PC-9 (cell line): ENCODE data around the gene KDELR1. TPM values are rescaled to one million over a fixed set of nuclear protein-coding genes. Genes with fewer than 3 reads are reported as not detected.
"Not testable (repeated sequence)": the region's sequence is repeated elsewhere in the genome, so short reads cannot be mapped to it uniquely, and the experiment has no call there.

ENCODE experiments used
- BruUV-seq: library from RNA; stranded (reverse); fragments of 400-500 nt; replicated peaks from 2 replicates; lab custom pipeline; 2021; lab: Mats Ljungman, UMichigan
- CTCF ChIA-PET: fragments of 300-600 bp; sonication (Branson Sonifier 250); formaldehyde crosslinking; loops from one replicate; lab custom pipeline; 2022; ENCODE audit warnings: antibody characterized with exemption; lab: Charles Lee
- POLR2A ChIA-PET: fragments of 300-600 bp; sonication (Branson Sonifier 250); formaldehyde crosslinking; loops from one replicate; lab custom pipeline; 2022; ENCODE audit warnings: antibody characterized with exemption; ENCODE audit not compliant: unreplicated experiment; lab: Charles Lee
- DNase-seq, 2 experiments: peaks; one replicate each; pipeline versions ENCODE4 v3.0.0 to v3.0.0-alpha.2; 2015 to 2022; ENCODE audit warnings: mixed read lengths in 1 of 2
- H2AFZ ChIP-seq: fragments of 200-600 bp; sonication (generic); 2 replicates; pipeline ENCODE4 v1.8.1; 2017; ENCODE audit warnings: antibody characterized with exemption
- H3F3A ChIP-seq: fragments of 200-600 bp; sonication (generic); 2 replicates; pipeline ENCODE4 v1.8.1; 2017; ENCODE audit warnings: antibody characterized with exemption, mild to moderate bottlenecking, low read depth; ENCODE audit not compliant: insufficient read depth
- H3K27ac ChIP-seq: fragments of 200-600 bp; sonication (generic); 2 replicates; pipeline ENCODE4 v1.6.1; 2016; ENCODE audit warnings: mixed run types
- H3K27me3 ChIP-seq: fragments of 200-600 bp; sonication (generic); 2 replicates; pipeline ENCODE4 v1.6.1; 2016; ENCODE audit warnings: low read depth, mixed run types; ENCODE audit not compliant: insufficient read depth
- H3K36me3 ChIP-seq: fragments of 200-600 bp; sonication (generic); 2 replicates; pipeline ENCODE4 v1.6.1; 2016; ENCODE audit warnings: low read depth, mixed run types
- H3K4me1 ChIP-seq: fragments of 200-600 bp; sonication (generic); replicated peaks from 2 replicates; pipeline ENCODE4 v1.6.1; 2016; ENCODE audit warnings: mixed run types; ENCODE audit not compliant: insufficient read depth
- H3K4me2 ChIP-seq: fragments of 200-600 bp; sonication (generic); 2 replicates; pipeline ENCODE4 v1.6.1; 2017; ENCODE audit warnings: mixed run types
- H3K4me3 ChIP-seq: fragments of 200-600 bp; sonication (generic); 2 replicates; pipeline ENCODE4 v1.6.1; 2016; ENCODE audit warnings: mixed run types
- H3K79me2 ChIP-seq: fragments of 200-600 bp; sonication (generic); 2 replicates; pipeline ENCODE4 v1.6.1; 2017; ENCODE audit warnings: low read depth, mixed run types
- H3K9me2 ChIP-seq: fragments of 200-600 bp; sonication (generic); 2 replicates; pipeline ENCODE4 v1.8.1; 2017; ENCODE audit warnings: mild to moderate bottlenecking; ENCODE audit not compliant: insufficient read depth
- H3K9me3 ChIP-seq: fragments of 200-600 bp; sonication (generic); 2 replicates; pipeline ENCODE4 v1.8.1; 2016; ENCODE audit warnings: low read depth; ENCODE audit not compliant: insufficient read depth
- H4K20me1 ChIP-seq: fragments of 200-600 bp; sonication (generic); 2 replicates; pipeline ENCODE4 v1.8.1; 2017; ENCODE audit not compliant: insufficient read depth
- CTCF ChIP-seq: fragments of 200-600 bp; sonication (generic); conservative IDR thresholded peaks from 2 replicates; pipeline ENCODE4 v1.6.1; 2017; ENCODE audit warnings: mixed run types, antibody characterized with exemption, mild to moderate bottlenecking, moderate library complexity
- EZH2 ChIP-seq: fragments of 200-600 bp; sonication (generic); IDR thresholded peaks from 2 replicates; pipeline ENCODE4 v1.8.0; 2017; ENCODE audit warnings: antibody characterized with exemption, low read depth
- intact Hi-C: fragments of 100-400 bp; cut with micrococcal nuclease; formaldehyde crosslinking; loops from one replicate; pipeline ENCODE4 v1.10.0; 2022; ENCODE audit not compliant: unreplicated experiment
- total RNA-seq: library from RNA; stranded (reverse); gene quantifications from 2 replicates; pipeline ENCODE4 v1.2.3, GENCODE V29; 2021

Gene KDELR1
- total RNA-seq, 1 experiment from 2014 or later = 261 TPM

- BruUV-seq = no TSS peak
- no peak overlapping the region for H2AFZ ChIP-seq
- no peak for TF ChIP-seq CTCF
- no peak for TF ChIP-seq EZH2
- no peaks in the 10 kb centered on the region for H3K79me2 ChIP-seq
- peaks cover 11% of the 10 kb centered on the region for H3F3A ChIP-seq
- H3K27ac ChIP-seq = no peak overlapping the region
- H4K20me1 ChIP-seq = no peaks in the 10 kb centered on the region
- H3K4me2 ChIP-seq = no peak overlapping the region
- ChIA-PET POLR2A (no interaction called here), CTCF (interaction anchor here (0.5 to 0.6 kb wide), 3 partner anchors 88 to 447 kb away, joined by 3 to 5 read pairs (median 3); no protein-coding TSS in a partner anchor)
- H3K27me3 ChIP-seq = no peaks in the 10 kb centered on the region
- no peak overlapping the region for H3K4me3 ChIP-seq
- no peaks in the 10 kb centered on the region for H3K36me3 ChIP-seq
- H3K9me2 ChIP-seq = no peaks in the 10 kb centered on the region
- peaks cover 13% of the 10 kb centered on the region for H3K4me1 ChIP-seq
- no peaks in the 10 kb centered on the region for H3K9me3 ChIP-seq
- intact Hi-C loops = no loop called here
- no peak for DNase-seq
These were observed 17.8 kb downstream of the KDELR1 start for GRCh38 chr19:48373567-48373966.

GRCh38 chr19:48372904-48373303 is 18.4 kb downstream of the KDELR1 start:
- no peaks in the 10 kb centered on the region for H3K9me2 ChIP-seq
- peaks cover 8% of the 10 kb centered on the region for H3K4me1 ChIP-seq
- H3K4me2 ChIP-seq = no peak overlapping the region
- H3K36me3 ChIP-seq = no peaks in the 10 kb centered on the region
- H3K79me2 ChIP-seq = no peaks in the 10 kb centered on the region
- intact Hi-C loops = no loop called here
- no peaks in the 10 kb centered on the region for H3K9me3 ChIP-seq
- BruUV-seq = no TSS peak
- H3F3A ChIP-seq = peaks cover 13% of the 10 kb centered on the region
- no peak overlapping the region for H3K27ac ChIP-seq
- no peak overlapping the region for H2AFZ ChIP-seq
- CTCF ChIA-PET = no interaction called here
- H3K27me3 ChIP-seq = no peaks in the 10 kb centered on the region
- no peaks in the 10 kb centered on the region for H4K20me1 ChIP-seq
- TF ChIP-seq EZH2 = no peak
- no peak for TF ChIP-seq CTCF
- DNase-seq = no peak
- POLR2A ChIA-PET = interaction anchor here (0.7 kb wide), 1 partner anchor 10 kb away, joined by 4 read pairs; no protein-coding TSS in a partner anchor
- H3K4me3 ChIP-seq = no peak overlapping the region

- H3K36me3 ChIP-seq, intact Hi-C loops, POLR2A ChIA-PET, H3K79me2 ChIP-seq, H3K9me2 ChIP-seq, CTCF ChIA-PET, DNase-seq, H4K20me1 ChIP-seq, H3K4me2 ChIP-seq, H3K4me3 ChIP-seq, H3K27ac ChIP-seq, H3K9me3 ChIP-seq, H2AFZ ChIP-seq, H3K27me3 ChIP-seq, H3K4me1 ChIP-seq, BruUV-seq: not testable (repeated sequence)
- H3F3A ChIP-seq = peaks cover 18% of the 10 kb centered on the region
These were observed 19.6 kb downstream of the KDELR1 start for GRCh38 chr19:48371771-48372170.

DNA sequence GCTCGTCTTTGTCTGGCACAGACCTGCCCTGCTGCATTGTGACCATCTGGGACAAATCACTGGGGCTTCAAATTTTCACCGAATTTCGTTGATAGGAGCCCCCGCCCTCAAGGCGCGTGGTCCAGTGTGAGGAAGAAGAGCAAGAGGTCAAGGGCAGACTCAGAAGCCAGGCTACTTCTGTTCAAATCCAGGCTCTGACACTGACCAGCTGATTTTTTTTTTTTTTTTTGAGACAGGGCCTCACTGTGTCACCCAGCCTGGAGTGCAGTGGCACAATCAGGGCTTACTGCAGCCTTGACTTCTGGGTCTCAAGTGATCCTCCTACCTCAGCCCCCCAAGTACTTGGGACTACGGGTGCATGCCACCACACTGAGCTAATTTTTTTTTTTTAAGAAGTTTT is 20.0 kb downstream of the KDELR1 start:
- no peak overlapping the region for H3K4me2 ChIP-seq
- TF ChIP-seq CTCF (no peak), EZH2 (no peak)
- H3K4me3 ChIP-seq = no peak overlapping the region
- DNase-seq = no peak
- ChIA-PET CTCF (interaction anchor here (0.6 kb wide), 1 partner anchor 1698 kb away, joined by 6 read pairs; no protein-coding TSS in a partner anchor), POLR2A (no interaction called here)
- no peaks in the 10 kb centered on the region for H3K79me2 ChIP-seq
- no peak overlapping the region for H3K27ac ChIP-seq
- no peaks in the 10 kb centered on the region for H3K36me3 ChIP-seq
- no peaks in the 10 kb centered on the region for H3K9me2 ChIP-seq
- no peaks in the 10 kb centered on the region for H3K27me3 ChIP-seq
- no peaks in the 10 kb centered on the region for H4K20me1 ChIP-seq
- BruUV-seq = no TSS peak
- H2AFZ ChIP-seq = no peak overlapping the region
- intact Hi-C loops = no loop called here
- peaks cover 8% of the 10 kb centered on the region for H3K4me1 ChIP-seq
- peaks cover 18% of the 10 kb centered on the region for H3F3A ChIP-seq
- H3K9me3 ChIP-seq = no peaks in the 10 kb centered on the region
